Neural cell (in vitro differentiated cells): ENCODE results near the gene GPSM3. TPM values are rescaled to one million over a fixed set of nuclear protein-coding genes. Genes with fewer than 3 reads are reported as not detected.

Experiments
- H2AFZ ChIP-seq: fragments of 200-600, 300-800 bp; sonication (generic), shearing (Covaris generic); 2 replicates; pipeline ENCODE4 v1.6.0; 2014; ENCODE audit warnings: low read depth, mild to moderate bottlenecking, antibody characterized with exemption, low read length, moderate library complexity
- H3F3A ChIP-seq: fragments of 200-600 bp; shearing (Covaris generic); 2 replicates; pipeline ENCODE4 v1.6.1; 2016; ENCODE audit warnings: mild to moderate bottlenecking, moderate library complexity, mixed read lengths, antibody characterized with exemption, low read length; ENCODE audit not compliant: insufficient read depth, poor library complexity, severe bottlenecking
- H3K27ac ChIP-seq: fragments of 200-600, 300-800 bp; sonication (generic), shearing (Covaris generic); 2 replicates; pipeline ENCODE4 v1.5.1; 2014; ENCODE audit warnings: mild to moderate bottlenecking, low read length, moderate library complexity
- H3K27me3 ChIP-seq: fragments of 300-800, 200-600 bp; sonication (generic), shearing (Covaris generic); 2 replicates; pipeline ENCODE4 v1.6.0; 2014; ENCODE audit warnings: mild to moderate bottlenecking, low read depth, low read length, moderate library complexity; ENCODE audit not compliant: insufficient read depth
- H3K36me3 ChIP-seq: fragments of 300-800, 200-600 bp; sonication (generic), shearing (Covaris generic); 2 replicates; pipeline ENCODE4 v1.5.1; 2014; ENCODE audit warnings: mild to moderate bottlenecking, antibody characterized with exemption, low read length, moderate library complexity; ENCODE audit not compliant: insufficient read depth
- H3K4me2 ChIP-seq: fragments of 300-800, 200-600 bp; sonication (generic), shearing (Covaris generic); 2 replicates; pipeline ENCODE4 v1.6.0; 2014; ENCODE audit warnings: mild to moderate bottlenecking, low read length
- H3K4me3 ChIP-seq: fragments of 300-800, 200-600 bp; sonication (generic), shearing (Covaris generic); 2 replicates; pipeline ENCODE4 v1.5.1; 2014; ENCODE audit warnings: mild to moderate bottlenecking, low read length, moderate library complexity
- H3K79me2 ChIP-seq: fragments of 200-600 bp; shearing (Covaris generic); replicated peaks from 2 replicates; pipeline ENCODE4 v1.6.0; 2014; ENCODE audit warnings: mild to moderate bottlenecking, low read length, moderate library complexity; ENCODE audit not compliant: insufficient read depth
- H3K9ac ChIP-seq: fragments of 300-800, 200-600 bp; sonication (generic), shearing (Covaris generic); 2 replicates; pipeline ENCODE4 v1.6.1; 2016; ENCODE audit warnings: mild to moderate bottlenecking, low read length, mixed read lengths
- H3K9me2 ChIP-seq: fragments of 200-600 bp; shearing (Covaris generic); 2 replicates; pipeline ENCODE4 v1.6.1; 2016; ENCODE audit warnings: mild to moderate bottlenecking, low read length, mixed read lengths; ENCODE audit not compliant: insufficient read depth
- H3K9me3 ChIP-seq: fragments of 200-600, 300-800 bp; sonication (generic), shearing (Covaris generic); 2 replicates; pipeline ENCODE4 v1.6.1; 2016; ENCODE audit warnings: mild to moderate bottlenecking, mixed run types, low read length, moderate library complexity, mixed read lengths
- H4K20me1 ChIP-seq: fragments of 200-600 bp; shearing (Covaris generic); 2 replicates; pipeline ENCODE4 v1.6.1; 2016; ENCODE audit warnings: mild to moderate bottlenecking, mixed run types; ENCODE audit not compliant: insufficient read depth
- EP300 ChIP-seq: fragments of 450-650 bp; conservative IDR thresholded peaks from 2 replicates; pipeline ENCODE4 v1.6.1; 2014; ENCODE audit warnings: antibody characterized with exemption, mild to moderate bottlenecking, moderate library complexity; ENCODE audit not compliant: poor library complexity, severe bottlenecking
- EZH2 ChIP-seq: fragments of 200-600, 300-800 bp; shearing (Covaris generic), sonication (generic); IDR thresholded peaks from 2 replicates; pipeline ENCODE4 v1.6.1; 2014; ENCODE audit warnings: antibody characterized with exemption, low read length, borderline replicate concordance, mild to moderate bottlenecking; ENCODE audit not compliant: insufficient read depth, poor library complexity, severe bottlenecking
- MXI1 ChIP-seq: fragments of 450-650 bp; conservative IDR thresholded peaks from 2 replicates; pipeline ENCODE4 v1.6.1; 2014; ENCODE audit warnings: antibody characterized with exemption, mild to moderate bottlenecking; ENCODE audit not compliant: poor library complexity, severe bottlenecking
- POLR2AphosphoS5 ChIP-seq: IDR thresholded peaks from 2 replicates; pipeline ENCODE4 v1.6.1; 2012
- RAD21 ChIP-seq: fragments of 450-650 bp; conservative IDR thresholded peaks from 2 replicates; pipeline ENCODE4 v1.6.1; 2014; ENCODE audit warnings: antibody characterized with exemption, mild to moderate bottlenecking, moderate library complexity
- SMC3 ChIP-seq: fragments of 450-650 bp; conservative IDR thresholded peaks from 2 replicates; pipeline ENCODE4 v1.6.1; 2014; ENCODE audit warnings: antibody characterized with exemption, mild to moderate bottlenecking, moderate library complexity; ENCODE audit not compliant: poor library complexity
- TAF1 ChIP-seq: IDR thresholded peaks from 2 replicates; pipeline ENCODE4 v1.6.1; 2012; ENCODE audit warnings: low read depth
- polyA plus RNA-seq: library from polyadenylated mRNA; depleted of rRNA; stranded (reverse); fragments of >200 nt; gene quantifications from 2 replicates; pipeline ENCODE4 v1.2.3, GENCODE V29; 2014
- TF ChIP-seq, protein P1 (sequence below): fragments of 450-650 bp; IDR thresholded peaks from 2 replicates; pipeline ENCODE4 v1.5.1; 2014; ENCODE audit warnings: antibody characterized with exemption, mild to moderate bottlenecking, moderate library complexity; ENCODE audit not compliant: poor library complexity, severe bottlenecking
- TF ChIP-seq, protein P2 (sequence below): IDR thresholded peaks from 2 replicates; pipeline ENCODE4 v1.6.1; 2012; ENCODE audit warnings: borderline replicate concordance

Gene GPSM3
- polyA plus RNA-seq, 1 donor from 2014 or later, result 1.2 TPM

DNA sequence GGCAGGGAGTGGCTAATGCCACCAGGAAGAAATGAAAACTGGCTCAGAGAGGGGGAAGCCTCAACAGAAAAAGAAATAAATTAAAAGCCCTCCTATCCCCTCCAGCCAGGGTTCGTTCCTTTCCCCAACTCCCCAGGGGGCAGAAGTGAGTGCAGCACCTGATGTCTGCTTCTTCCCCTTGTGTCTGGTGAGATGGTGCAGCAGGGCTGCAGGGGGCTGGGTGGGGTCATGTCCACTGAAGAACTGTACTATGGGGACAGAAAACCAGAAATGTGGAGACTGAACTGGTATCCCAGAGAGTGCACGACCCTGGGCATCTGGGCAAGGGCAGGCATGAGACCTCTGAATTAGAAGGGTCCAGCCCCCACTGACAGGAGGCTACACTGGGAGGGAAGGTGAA is 24.1 kb downstream of the GPSM3 start:
- no peaks in the 10 kb centered on the region for H3F3A ChIP-seq
- H3K79me2 ChIP-seq, result peaks cover 7% of the 10 kb centered on the region
- TF ChIP-seq EP300 (no peak), EZH2 (no peak), SMC3 (no peak), MXI1 (no peak), POLR2AphosphoS5 (no peak), RAD21 (no peak), TAF1 (no peak)
- TF ChIP-seq, protein P1, sequence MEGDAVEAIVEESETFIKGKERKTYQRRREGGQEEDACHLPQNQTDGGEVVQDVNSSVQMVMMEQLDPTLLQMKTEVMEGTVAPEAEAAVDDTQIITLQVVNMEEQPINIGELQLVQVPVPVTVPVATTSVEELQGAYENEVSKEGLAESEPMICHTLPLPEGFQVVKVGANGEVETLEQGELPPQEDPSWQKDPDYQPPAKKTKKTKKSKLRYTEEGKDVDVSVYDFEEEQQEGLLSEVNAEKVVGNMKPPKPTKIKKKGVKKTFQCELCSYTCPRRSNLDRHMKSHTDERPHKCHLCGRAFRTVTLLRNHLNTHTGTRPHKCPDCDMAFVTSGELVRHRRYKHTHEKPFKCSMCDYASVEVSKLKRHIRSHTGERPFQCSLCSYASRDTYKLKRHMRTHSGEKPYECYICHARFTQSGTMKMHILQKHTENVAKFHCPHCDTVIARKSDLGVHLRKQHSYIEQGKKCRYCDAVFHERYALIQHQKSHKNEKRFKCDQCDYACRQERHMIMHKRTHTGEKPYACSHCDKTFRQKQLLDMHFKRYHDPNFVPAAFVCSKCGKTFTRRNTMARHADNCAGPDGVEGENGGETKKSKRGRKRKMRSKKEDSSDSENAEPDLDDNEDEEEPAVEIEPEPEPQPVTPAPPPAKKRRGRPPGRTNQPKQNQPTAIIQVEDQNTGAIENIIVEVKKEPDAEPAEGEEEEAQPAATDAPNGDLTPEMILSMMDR, result no peak
- TF ChIP-seq, protein P2, sequence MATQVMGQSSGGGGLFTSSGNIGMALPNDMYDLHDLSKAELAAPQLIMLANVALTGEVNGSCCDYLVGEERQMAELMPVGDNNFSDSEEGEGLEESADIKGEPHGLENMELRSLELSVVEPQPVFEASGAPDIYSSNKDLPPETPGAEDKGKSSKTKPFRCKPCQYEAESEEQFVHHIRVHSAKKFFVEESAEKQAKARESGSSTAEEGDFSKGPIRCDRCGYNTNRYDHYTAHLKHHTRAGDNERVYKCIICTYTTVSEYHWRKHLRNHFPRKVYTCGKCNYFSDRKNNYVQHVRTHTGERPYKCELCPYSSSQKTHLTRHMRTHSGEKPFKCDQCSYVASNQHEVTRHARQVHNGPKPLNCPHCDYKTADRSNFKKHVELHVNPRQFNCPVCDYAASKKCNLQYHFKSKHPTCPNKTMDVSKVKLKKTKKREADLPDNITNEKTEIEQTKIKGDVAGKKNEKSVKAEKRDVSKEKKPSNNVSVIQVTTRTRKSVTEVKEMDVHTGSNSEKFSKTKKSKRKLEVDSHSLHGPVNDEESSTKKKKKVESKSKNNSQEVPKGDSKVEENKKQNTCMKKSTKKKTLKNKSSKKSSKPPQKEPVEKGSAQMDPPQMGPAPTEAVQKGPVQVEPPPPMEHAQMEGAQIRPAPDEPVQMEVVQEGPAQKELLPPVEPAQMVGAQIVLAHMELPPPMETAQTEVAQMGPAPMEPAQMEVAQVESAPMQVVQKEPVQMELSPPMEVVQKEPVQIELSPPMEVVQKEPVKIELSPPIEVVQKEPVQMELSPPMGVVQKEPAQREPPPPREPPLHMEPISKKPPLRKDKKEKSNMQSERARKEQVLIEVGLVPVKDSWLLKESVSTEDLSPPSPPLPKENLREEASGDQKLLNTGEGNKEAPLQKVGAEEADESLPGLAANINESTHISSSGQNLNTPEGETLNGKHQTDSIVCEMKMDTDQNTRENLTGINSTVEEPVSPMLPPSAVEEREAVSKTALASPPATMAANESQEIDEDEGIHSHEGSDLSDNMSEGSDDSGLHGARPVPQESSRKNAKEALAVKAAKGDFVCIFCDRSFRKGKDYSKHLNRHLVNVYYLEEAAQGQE, result no peak
- no peaks in the 10 kb centered on the region for H3K9me3 ChIP-seq
- H2AFZ ChIP-seq, result no peak overlapping the region
- no peaks in the 10 kb centered on the region for H3K27me3 ChIP-seq
- no peaks in the 10 kb centered on the region for H3K9me2 ChIP-seq
- no peaks in the 10 kb centered on the region for H3K36me3 ChIP-seq
- H3K4me3 ChIP-seq, result no peak overlapping the region
- no peak overlapping the region for H3K27ac ChIP-seq
- no peak overlapping the region for H3K4me2 ChIP-seq
- H4K20me1 ChIP-seq, result no peaks in the 10 kb centered on the region
- H3K9ac ChIP-seq, result no peak overlapping the region

DNA sequence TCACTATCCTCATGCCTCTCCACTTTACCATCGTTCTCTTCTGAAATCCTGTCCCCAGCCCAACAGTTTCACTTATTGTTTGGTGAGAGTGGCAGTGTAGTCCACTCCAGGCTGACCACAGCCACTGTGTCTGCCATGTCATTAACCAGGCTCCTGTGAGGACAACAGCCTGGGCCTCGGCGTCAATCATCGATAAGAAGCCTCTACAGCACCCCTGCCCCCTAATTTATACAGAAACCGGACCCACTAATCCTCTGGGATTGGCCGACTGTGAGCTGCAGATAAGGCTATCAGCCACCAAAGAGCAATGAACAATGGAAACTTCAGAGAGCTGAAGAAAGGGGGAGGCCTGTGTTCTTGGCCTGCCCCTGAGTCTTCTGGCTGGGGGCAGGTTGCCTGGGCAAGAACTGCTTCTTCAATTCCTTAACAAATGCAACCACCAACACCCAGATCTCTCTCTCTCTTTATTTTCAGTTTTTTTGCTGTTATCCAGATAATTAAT is 24.6 kb downstream of the GPSM3 start:
- H3K4me3 ChIP-seq, result no peak overlapping the region

More for the DNA sequence above, 24.6 kb downstream of the GPSM3 start:
- Histone ChIP-seq H4K20me1 (no peaks in the 10 kb centered on the region), H3K36me3 (no peaks in the 10 kb centered on the region), H3K9me3 (no peaks in the 10 kb centered on the region), H3K9me2 (no peaks in the 10 kb centered on the region), H3F3A (no peaks in the 10 kb centered on the region), H3K79me2 (peaks cover 6% of the 10 kb centered on the region), H3K9ac (no peak overlapping the region), H3K27ac (no peak overlapping the region), H3K4me2 (no peak overlapping the region), H2AFZ (no peak overlapping the region), H3K27me3 (no peaks in the 10 kb centered on the region)
- TF ChIP-seq RAD21, result no peak
- TF ChIP-seq, protein P1, result no peak
- no peak for TF ChIP-seq EZH2
- no peak for TF ChIP-seq SMC3
- TF ChIP-seq EP300, result no peak
- no peak for TF ChIP-seq MXI1
- TF ChIP-seq, protein P2, result no peak
- no peak for TF ChIP-seq POLR2AphosphoS5
- no peak for TF ChIP-seq TAF1
